WERI-Rb-1 (cell line): ENCODE data around the gene NACA.

ENCODE experiments used
- DNase-seq: peaks from one replicate; pipeline ENCODE4 v3.0.0-alpha.2; 2020
- H3K27ac ChIP-seq: fragments of 250-450 bp; sonication (Bioruptor Pico); 2 replicates; pipeline ENCODE4 v1.5.1; 2020; ENCODE audit warnings: mild to moderate bottlenecking, moderate library complexity
- H3K27me3 ChIP-seq: fragments of 250-450 bp; sonication (Bioruptor Pico); 2 replicates; pipeline ENCODE4 v1.5.1; 2021; ENCODE audit warnings: mild to moderate bottlenecking, low read depth, moderate library complexity; ENCODE audit not compliant: insufficient read depth, severe bottlenecking
- H3K36me3 ChIP-seq: fragments of 250-450 bp; sonication (Bioruptor Pico); 2 replicates; pipeline ENCODE4 v1.5.1; 2020; ENCODE audit warnings: mild to moderate bottlenecking, moderate library complexity
- H3K4me3 ChIP-seq: 2 replicates; pipeline ENCODE4 v1.5.1; 2011; ENCODE audit warnings: low read depth, mild to moderate bottlenecking, control low read depth, low read length
- H3K9me3 ChIP-seq: fragments of 250-450 bp; sonication (Bioruptor Pico); 2 replicates; pipeline ENCODE4 v1.5.1; 2021; ENCODE audit warnings: mild to moderate bottlenecking, moderate library complexity; ENCODE audit not compliant: severe bottlenecking
- TF ChIP-seq, protein P1 (sequence below): IDR thresholded peaks from 2 replicates; pipeline ENCODE4 v1.5.1; 2011; ENCODE audit warnings: low read depth, mild to moderate bottlenecking, control low read depth, inconsistent platforms, low read length

Gene NACA

DNA sequence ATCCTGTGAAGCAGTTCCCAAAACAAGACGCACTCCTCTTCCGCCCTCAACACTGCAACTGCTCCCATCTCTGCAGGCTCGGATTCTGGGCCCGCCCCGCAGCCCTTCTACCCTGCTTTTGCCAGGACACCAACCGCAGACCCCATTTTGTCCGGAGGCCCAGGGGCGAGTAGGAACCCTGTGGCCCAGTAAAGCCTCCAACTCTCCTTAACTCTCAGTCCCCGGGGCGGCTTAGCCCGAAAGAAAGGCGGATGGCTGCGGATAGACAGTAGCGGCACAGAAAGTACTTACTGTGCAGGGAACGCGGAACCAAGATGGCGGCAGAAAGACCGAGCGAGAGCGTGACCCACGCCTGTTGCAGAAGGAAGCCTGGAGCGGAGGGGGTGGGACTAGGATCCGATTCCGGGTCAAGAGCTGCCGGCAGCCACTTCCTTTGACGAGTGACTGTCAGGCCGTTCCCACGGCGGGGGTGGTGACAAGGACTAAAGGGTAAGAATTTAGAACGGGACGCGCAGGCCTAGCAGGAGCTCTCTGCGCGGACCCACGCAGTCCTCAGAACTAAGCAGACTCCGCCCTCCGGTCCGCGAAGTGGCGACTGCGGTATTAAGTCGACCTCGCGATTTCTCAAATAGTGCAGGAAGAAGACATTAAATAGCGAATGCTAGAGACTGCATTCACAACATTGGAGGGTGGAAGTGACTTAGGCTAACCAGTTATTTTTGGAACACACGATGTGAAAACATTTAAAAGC is at the start of gene NACA:
NACA (minus strand) TSS at position 328 of the 751 bp plus-strand sequence. CDS start 778 bp downstream, outside the sequence.
- Histone ChIP-seq H3K9me3 (no peaks in the 10 kb centered on the region), H3K27ac (peak within 1 kb of the TSS; percentile 92), H3K4me3 (peak within 1 kb of the TSS; percentile 96), H3K27me3 (no peaks in the 10 kb centered on the region), H3K36me3 (peaks cover 79% of the 10 kb centered on the region)
- TF ChIP-seq, protein P1, sequence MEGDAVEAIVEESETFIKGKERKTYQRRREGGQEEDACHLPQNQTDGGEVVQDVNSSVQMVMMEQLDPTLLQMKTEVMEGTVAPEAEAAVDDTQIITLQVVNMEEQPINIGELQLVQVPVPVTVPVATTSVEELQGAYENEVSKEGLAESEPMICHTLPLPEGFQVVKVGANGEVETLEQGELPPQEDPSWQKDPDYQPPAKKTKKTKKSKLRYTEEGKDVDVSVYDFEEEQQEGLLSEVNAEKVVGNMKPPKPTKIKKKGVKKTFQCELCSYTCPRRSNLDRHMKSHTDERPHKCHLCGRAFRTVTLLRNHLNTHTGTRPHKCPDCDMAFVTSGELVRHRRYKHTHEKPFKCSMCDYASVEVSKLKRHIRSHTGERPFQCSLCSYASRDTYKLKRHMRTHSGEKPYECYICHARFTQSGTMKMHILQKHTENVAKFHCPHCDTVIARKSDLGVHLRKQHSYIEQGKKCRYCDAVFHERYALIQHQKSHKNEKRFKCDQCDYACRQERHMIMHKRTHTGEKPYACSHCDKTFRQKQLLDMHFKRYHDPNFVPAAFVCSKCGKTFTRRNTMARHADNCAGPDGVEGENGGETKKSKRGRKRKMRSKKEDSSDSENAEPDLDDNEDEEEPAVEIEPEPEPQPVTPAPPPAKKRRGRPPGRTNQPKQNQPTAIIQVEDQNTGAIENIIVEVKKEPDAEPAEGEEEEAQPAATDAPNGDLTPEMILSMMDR = no peak
- peak; percentile 99 for DNase-seq

DNA sequence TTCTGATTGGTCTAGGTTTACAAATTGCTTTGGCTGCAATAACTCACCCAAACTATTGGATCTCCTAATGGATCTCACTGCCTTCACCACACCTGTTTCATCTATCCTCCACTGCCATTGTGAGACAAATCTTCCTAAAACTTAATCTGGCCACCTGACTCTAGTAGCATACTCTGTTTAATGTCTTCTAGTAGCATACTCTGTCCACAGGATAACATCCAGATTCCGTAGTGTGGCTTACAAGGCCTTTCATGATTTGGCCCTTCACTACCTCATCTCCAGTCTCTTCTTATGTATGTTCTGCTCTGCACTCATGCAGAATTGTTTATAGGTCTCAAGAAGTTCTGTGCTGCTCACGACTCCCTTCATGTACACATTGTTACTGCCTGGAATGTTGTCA is 48.0 kb upstream of the NACA start:
- H3K27ac ChIP-seq = no peak overlapping the region
- DNase-seq = no peak
- H3K9me3 ChIP-seq = peaks cover 2% of the 10 kb centered on the region
- TF ChIP-seq, protein P1 = no peak
- no peaks in the 10 kb centered on the region for H3K36me3 ChIP-seq
- no peak overlapping the region for H3K4me3 ChIP-seq
- no peaks in the 10 kb centered on the region for H3K27me3 ChIP-seq

DNA sequence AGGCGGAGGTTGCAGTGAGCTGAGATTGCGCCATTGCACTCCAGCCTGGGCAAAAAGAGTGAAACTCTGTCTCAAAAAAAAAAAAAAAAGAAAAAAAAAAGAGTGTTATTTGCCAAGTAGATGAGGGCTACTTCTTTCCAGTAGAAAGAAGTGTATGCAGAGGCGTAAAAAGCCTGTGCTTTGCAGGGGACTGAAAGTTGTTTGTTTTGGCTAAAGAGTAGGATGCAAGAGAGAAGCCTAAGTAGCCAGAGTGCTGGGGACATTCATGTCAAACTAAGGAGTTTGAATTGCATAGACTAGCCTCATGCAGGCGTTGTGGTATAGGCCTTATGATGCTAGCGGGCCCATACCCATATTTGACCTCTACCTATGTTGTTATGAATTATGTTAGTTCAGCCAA is 47.5 kb upstream of the NACA start:
- Histone ChIP-seq H3K4me3 (no peak overlapping the region), H3K27me3 (no peaks in the 10 kb centered on the region), H3K36me3 (no peaks in the 10 kb centered on the region), H3K9me3 (peaks cover 2% of the 10 kb centered on the region), H3K27ac (no peak overlapping the region)
- no peak for DNase-seq
- TF ChIP-seq, protein P1 = no peak

DNA sequence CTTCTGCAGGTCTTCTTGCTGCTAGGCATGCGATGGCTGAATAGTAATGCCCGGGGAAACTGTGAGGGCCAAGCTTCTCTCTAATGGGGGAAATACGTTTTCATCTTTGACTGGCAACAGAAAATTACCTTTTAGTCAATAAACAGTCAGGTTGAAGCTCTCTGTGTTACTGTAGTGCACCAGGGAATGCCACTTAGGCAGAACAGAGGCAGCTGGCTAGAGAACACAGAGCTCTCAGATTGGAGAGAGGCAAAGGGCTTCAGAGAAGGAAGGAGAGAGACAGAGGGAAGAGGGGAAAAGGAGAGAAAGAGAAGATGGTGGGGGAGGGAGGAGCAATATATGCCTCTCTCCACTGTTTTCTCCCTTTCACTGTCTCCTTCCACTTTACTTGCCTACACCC is 44.8 kb upstream of the NACA start:
- TF ChIP-seq, protein P1 = no peak
- H3K9me3 ChIP-seq = no peaks in the 10 kb centered on the region
- no peak for DNase-seq
- no peaks in the 10 kb centered on the region for H3K36me3 ChIP-seq
- no peak overlapping the region for H3K4me3 ChIP-seq
- H3K27me3 ChIP-seq = no peaks in the 10 kb centered on the region
- no peak overlapping the region for H3K27ac ChIP-seq

DNA sequence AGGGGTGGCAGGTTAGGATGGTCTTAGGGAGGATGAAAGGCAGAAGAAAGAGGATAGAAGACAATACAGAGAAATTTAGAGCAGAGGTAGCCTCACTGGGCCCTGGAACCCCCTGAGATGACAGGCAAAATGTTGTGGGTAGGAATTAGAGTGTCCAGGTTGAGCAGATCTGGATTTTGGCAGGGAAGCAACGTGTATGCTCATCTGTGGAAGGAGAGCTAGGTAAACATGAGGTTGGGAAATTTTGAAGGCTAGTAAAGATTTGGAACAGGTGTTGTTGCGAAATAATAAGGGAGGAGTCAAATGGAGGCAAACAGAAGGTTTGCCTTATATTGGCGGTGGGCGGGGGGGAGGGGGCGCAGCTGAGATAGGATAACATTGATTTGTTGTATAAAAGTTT is 43.3 kb upstream of the NACA start:
- Histone ChIP-seq H3K27me3 (no peaks in the 10 kb centered on the region), H3K36me3 (no peaks in the 10 kb centered on the region), H3K9me3 (no peaks in the 10 kb centered on the region), H3K4me3 (no peak overlapping the region), H3K27ac (no peak overlapping the region)
- TF ChIP-seq, protein P1 = no peak
- DNase-seq = no peak

DNA sequence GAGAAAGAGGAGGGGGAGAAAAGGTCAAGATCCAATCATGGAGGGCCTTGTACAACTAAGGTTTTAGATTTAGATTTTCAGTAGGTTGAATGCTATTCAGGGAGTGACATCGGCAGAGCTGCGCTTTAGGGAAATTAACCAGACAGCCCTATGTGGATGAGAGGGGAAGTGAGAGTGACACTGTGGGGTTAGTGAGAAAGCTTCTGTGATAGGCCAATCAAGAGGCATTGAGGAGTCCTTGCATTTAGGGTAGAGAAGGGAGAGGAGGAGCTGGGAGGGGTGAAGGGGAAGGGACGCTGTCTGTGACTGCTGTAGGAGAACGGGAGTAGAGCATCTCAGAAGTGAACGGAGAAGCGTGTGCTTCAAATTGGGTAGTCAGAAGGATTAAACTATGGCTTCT is 41.4 kb upstream of the NACA start:
- Histone ChIP-seq H3K27me3 (no peaks in the 10 kb centered on the region), H3K9me3 (no peaks in the 10 kb centered on the region), H3K36me3 (no peaks in the 10 kb centered on the region), H3K27ac (no peak overlapping the region), H3K4me3 (no peak overlapping the region)
- TF ChIP-seq, protein P1 = no peak
- DNase-seq = no peak
